HepG2 (cell line): ENCODE results near the gene ZNF430. TPM values are rescaled to one million over a fixed set of nuclear protein-coding genes. Genes with fewer than 3 reads are reported as not detected.

Experiments
- ATAC-seq: fragments of 200-7000 bp; cut with Tn5 transposase; 3 replicates; pipeline ENCODE4 v1.9.1; 2020; ENCODE audit warnings: mild to moderate bottlenecking, moderate library complexity
- BruUV-seq: library from RNA; stranded (reverse); fragments of 400-500 nt; replicated peaks from 2 replicates; lab custom pipeline; 2021; lab: Mats Ljungman, UMichigan
- CTCF ChIA-PET: fragments of 300-600 bp; formaldehyde crosslinking; extraction: SDS; loops from one replicate; lab custom pipeline; 2021; ENCODE audit warnings: low total read pairs, inconsistent platforms, low intra/inter-chr PET ratio; lab: Yijun Ruan, JAX
- POLR2A ChIA-PET: fragments of 350-600 bp; sonication (Branson Sonifier 250); formaldehyde crosslinking; loops from one replicate; lab custom pipeline; 2020; ENCODE audit warnings: antibody characterized with exemption, inconsistent platforms; lab: Yijun Ruan, JAX
- DNase-seq: peaks from one replicate; pipeline ENCODE4 v3.0.0-alpha.2; 2015; ENCODE audit warnings: low spot score
- FAIRE-seq: peaks from 3 replicates; lab custom pipeline; 2011; peaks lifted over from hg19 to GRCh38; lab: Jason Lieb, UNC
- H2AFZ ChIP-seq: one replicate; pipeline ENCODE4 v1.6.1; 2011; ENCODE audit warnings: low read length, inconsistent platforms
- H3K27ac ChIP-seq: fragments of 300-600 bp; 3 replicates; pipeline ENCODE4 v1.8.0; 2011; ENCODE audit warnings: mixed run types, mild to moderate bottlenecking, mixed read lengths, low read length, inconsistent platforms; ENCODE audit not compliant: insufficient read depth; ENCODE audit errors: extremely low read length
- H3K27me3 ChIP-seq, 2 experiments: fragments of 200-600 bp in 1 of 2; 2 replicates in 1 of 2; 3 replicates in 1 of 2; pipeline versions ENCODE4 v1.6.0 to v1.8.0; 2011; ENCODE audit warnings: low read length in 2 of 2, mild to moderate bottlenecking in 2 of 2, moderate library complexity in 2 of 2, inconsistent platforms in 1 of 2; ENCODE audit not compliant: insufficient read depth in 2 of 2, control insufficient read depth in 1 of 2
- H3K36me3 ChIP-seq, 2 experiments: fragments of 200-600 bp in 1 of 2; replicated peaks in 1 of 2; 2 replicates in 1 of 2; 3 replicates in 1 of 2; pipeline versions ENCODE4 v1.5.1 to v1.8.0; 2011; ENCODE audit warnings: low read length in 2 of 2, inconsistent platforms in 1 of 2; ENCODE audit not compliant: insufficient read depth in 2 of 2, control insufficient read depth in 1 of 2
- H3K4me1 ChIP-seq: 2 replicates; pipeline ENCODE4 v1.5.1; 2012; ENCODE audit warnings: low read length, inconsistent platforms; ENCODE audit not compliant: insufficient read depth
- H3K4me2 ChIP-seq: 2 replicates; pipeline ENCODE4 v1.6.0; 2011; ENCODE audit warnings: low read depth, low read length, inconsistent platforms
- H3K4me3 ChIP-seq, 3 experiments: fragments of 200-600 bp in 1 of 3; sonication (generic), shearing (Covaris generic) in 1 of 3; replicated peaks in 1 of 3; 2 replicates each; pipeline ENCODE4 v1.5.1; 2011 to 2016; ENCODE audit warnings: low read length in 3 of 3, inconsistent platforms in 2 of 3, low read depth in 2 of 3, mild to moderate bottlenecking in 2 of 3, control low read depth in 1 of 3, mixed read lengths in 1 of 3; ENCODE audit not compliant: insufficient read depth in 1 of 3
- H3K79me2 ChIP-seq: one replicate; pipeline ENCODE4 v1.6.1; 2011; ENCODE audit warnings: low read length, inconsistent platforms; ENCODE audit not compliant: insufficient read depth
- H3K9ac ChIP-seq: 2 replicates; pipeline ENCODE4 v1.6.0; 2011; ENCODE audit warnings: mild to moderate bottlenecking, low read depth, low read length, inconsistent platforms; ENCODE audit not compliant: insufficient read depth
- H3K9me3 ChIP-seq: 2 replicates; pipeline ENCODE4 v1.5.1; 2012; ENCODE audit warnings: mild to moderate bottlenecking, low read length
- H4K20me1 ChIP-seq: 2 replicates; pipeline ENCODE4 v1.6.0; 2011; ENCODE audit warnings: inconsistent platforms, mild to moderate bottlenecking, low read length, moderate library complexity; ENCODE audit not compliant: insufficient read depth
- ATM ChIP-seq: fragments of 450-650 bp; IDR thresholded peaks from 2 replicates; pipeline ENCODE4 v1.7.1; 2017; ENCODE audit warnings: mild to moderate bottlenecking, borderline replicate concordance
- ESRRA ChIP-seq: sonication (generic); formaldehyde crosslinking; IDR thresholded peaks from 2 replicates; pipeline ENCODE4 v1.5.1; 2020; ENCODE audit warnings: mild to moderate bottlenecking, low read depth, missing genetic modification reagents
- FOSL2 ChIP-seq: sonication (generic); formaldehyde crosslinking; IDR thresholded peaks from 2 replicates; pipeline ENCODE4 v1.4.0; 2020; ENCODE audit warnings: missing genetic modification reagents
- HMG20B ChIP-seq: conservative IDR thresholded peaks from 2 replicates; pipeline ENCODE4 v1.6.1; 2016; ENCODE audit warnings: missing genetic modification reagents, missing compliant biosample characterization
- HOXD1 ChIP-seq: sonication (generic); formaldehyde crosslinking; IDR thresholded peaks from 2 replicates; pipeline ENCODE4 v1.5.0; 2020; ENCODE audit warnings: missing genetic modification reagents
- KDM4B ChIP-seq: sonication (generic); formaldehyde crosslinking; IDR thresholded peaks from 2 replicates; pipeline ENCODE4 v1.4.0; 2020; ENCODE audit warnings: missing genetic modification reagents
- NKX3-1 ChIP-seq: sonication (generic); formaldehyde crosslinking; IDR thresholded peaks from 2 replicates; pipeline ENCODE4 v1.5.0; 2020; ENCODE audit warnings: missing genetic modification reagents
- NR3C1 ChIP-seq: sonication (generic); formaldehyde crosslinking; IDR thresholded peaks from 2 replicates; pipeline ENCODE4 v1.4.0; 2020; ENCODE audit warnings: missing genetic modification reagents
- THAP11 ChIP-seq: IDR thresholded peaks from 2 replicates; pipeline ENCODE4 v1.6.1; 2016; ENCODE audit warnings: missing biosample characterization, missing genetic modification reagents
- ZFP36 ChIP-seq: fragments of 150-350 bp; IDR thresholded peaks from 2 replicates; pipeline ENCODE4 v1.6.1; 2018; ENCODE audit warnings: borderline replicate concordance, low read length, low read depth; ENCODE audit not compliant: partially characterized antibody
- ZNF333 ChIP-seq: sonication (generic); formaldehyde crosslinking; IDR thresholded peaks from 2 replicates; pipeline ENCODE4 v1.4.0; 2020; ENCODE audit warnings: mild to moderate bottlenecking, missing genetic modification reagents, borderline replicate concordance
- ZSCAN21 ChIP-seq: sonication (generic); formaldehyde crosslinking; IDR thresholded peaks from 2 replicates; pipeline ENCODE4 v1.8.0; 2022; ENCODE audit warnings: mild to moderate bottlenecking, missing genetic modification reagents, moderate library complexity, borderline replicate concordance
- WGBS: methylation state at CpG from one replicate; pipeline ENCODE4 v1.1.6; 2017; ENCODE audit warnings: low lambda C conversion rate; 5-methylcytosine and 5-hydroxymethylcytosine counted together
- in situ Hi-C: cut with HindIII; loops from 2 replicates; pipeline ENCODE4 v1.10.0; 2017; ENCODE audit warnings: low pct_unique_long_range_greater_than_20kb; ENCODE audit not compliant: extremely low pct_ligation_motif_present
- intact Hi-C: fragments of 100-400 bp; cut with micrococcal nuclease; formaldehyde crosslinking; loops from one replicate; pipeline ENCODE4 v1.10.0; 2022; ENCODE audit not compliant: unreplicated experiment
- polyA plus RNA-seq, 8 experiments: library from polyadenylated mRNA; depleted of rRNA in 3 of 8; stranded (reverse) in 7 of 8; unstranded in 1 of 8; fragments of >200 nt; fragmentation: Illumina TruSeq in 4 of 8; extraction: Trizol in 4 of 8; gene quantifications; 2 replicates each; pipeline versions ENCODE4 v1.2.1 to v1.2.3, GENCODE V29; 2011 to 2016; ENCODE audit warnings: low read depth in 4 of 8, missing spikeins in 1 of 8, mixed read lengths in 1 of 8; ENCODE audit not compliant: insufficient read depth in 1 of 8
- total RNA-seq, 5 experiments: library from RNA; depleted of rRNA; stranded (reverse); fragments of >200 nt; fragmentation: Illumina TruSeq; extraction: Trizol; gene quantifications; 2 replicates each; pipeline ENCODE4 v1.2.3, GENCODE V29; 2016; ENCODE audit warnings: low read depth in 1 of 5
- TF ChIP-seq, protein P1 (sequence below): sonication (generic); formaldehyde crosslinking; IDR thresholded peaks from 2 replicates; pipeline ENCODE4 v1.8.1; 2022; ENCODE audit warnings: mild to moderate bottlenecking, missing genetic modification reagents
- TF ChIP-seq, protein P2 (sequence below): sonication (generic); formaldehyde crosslinking; IDR thresholded peaks from 2 replicates; pipeline ENCODE4 v1.5.1; 2020; ENCODE audit warnings: mild to moderate bottlenecking, missing genetic modification reagents, moderate library complexity
- TF ChIP-seq, protein P3 (sequence below): sonication (generic); formaldehyde crosslinking; IDR thresholded peaks from 2 replicates; pipeline ENCODE4 v1.4.0; 2020; ENCODE audit warnings: missing genetic modification reagents

Gene ZNF430
- total and polyA plus RNA-seq, 2 of the 13 experiments (the other 11 are each of a cell fraction or from before 2014, with no cell fraction given) = 4.1 to 6.9 TPM

DNA sequence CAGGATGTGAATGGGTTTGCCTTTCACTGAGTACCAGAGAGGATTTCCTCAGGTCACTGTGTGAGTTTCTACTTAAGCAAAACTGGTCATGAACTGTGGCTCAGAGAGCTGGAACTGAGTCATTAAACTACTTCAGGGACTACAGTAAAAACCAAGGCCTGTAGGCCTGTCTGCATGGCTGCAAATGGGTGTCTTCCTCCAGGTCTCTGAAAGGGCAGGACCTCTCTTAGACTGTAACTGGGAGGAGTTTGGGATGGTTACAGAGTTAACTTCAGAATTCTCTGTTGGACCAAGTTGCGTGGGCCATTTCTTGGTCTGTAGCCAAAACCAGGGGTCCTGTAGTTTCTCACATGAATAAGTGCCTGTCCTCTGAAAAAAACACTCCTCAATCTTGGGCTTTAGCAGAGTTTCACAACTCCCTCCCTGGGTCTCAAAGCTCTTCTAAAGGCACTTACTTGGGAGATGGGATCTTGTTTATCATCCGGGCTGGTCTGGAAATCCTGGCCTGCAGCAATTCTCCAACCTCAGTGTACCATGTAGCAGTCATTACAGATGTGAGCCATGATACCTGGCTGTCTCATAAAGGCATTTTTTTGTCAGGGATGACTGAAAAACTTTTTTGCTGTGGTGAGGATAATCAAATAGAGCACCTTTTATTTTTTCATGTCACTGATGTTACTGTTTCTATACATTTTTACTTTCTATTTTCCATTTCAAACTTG, 81.2 kb downstream of the ZNF430 start:
- Histone ChIP-seq H3K9me3 (no peaks in the 10 kb centered on the region), H3K27ac (no peak overlapping the region), H3K79me2 (no peaks in the 10 kb centered on the region), H4K20me1 (no peaks in the 10 kb centered on the region), H3K36me3 (peaks cover 0 to 18% of the 10 kb centered on the region in 2 experiments; a peak in 2 of 5 replicates), H3K9ac (no peak overlapping the region), H3K27me3 (no peaks in the 10 kb centered on the region), H3K4me3 (no peak overlapping the region), H3K4me2 (no peak overlapping the region), H2AFZ (no peak overlapping the region), H3K4me1 (no peaks in the 10 kb centered on the region)
- TF ChIP-seq HOXD1 (no peak), ZSCAN21 (CRISPR knock-in tag) (no peak), THAP11 (CRISPR knock-in tag) (no peak), ESRRA (CRISPR knock-in tag) (no peak), ZNF333 (CRISPR knock-in tag) (no peak), NR3C1 (CRISPR knock-in tag) (no peak), KDM4B (CRISPR knock-in tag) (no peak), ATM (no peak), NKX3-1 (CRISPR knock-in tag) (no peak), FOSL2 (CRISPR knock-in tag) (no peak), HMG20B (CRISPR knock-in tag) (no peak), ZFP36 (no peak)
- TF ChIP-seq, protein P1, sequence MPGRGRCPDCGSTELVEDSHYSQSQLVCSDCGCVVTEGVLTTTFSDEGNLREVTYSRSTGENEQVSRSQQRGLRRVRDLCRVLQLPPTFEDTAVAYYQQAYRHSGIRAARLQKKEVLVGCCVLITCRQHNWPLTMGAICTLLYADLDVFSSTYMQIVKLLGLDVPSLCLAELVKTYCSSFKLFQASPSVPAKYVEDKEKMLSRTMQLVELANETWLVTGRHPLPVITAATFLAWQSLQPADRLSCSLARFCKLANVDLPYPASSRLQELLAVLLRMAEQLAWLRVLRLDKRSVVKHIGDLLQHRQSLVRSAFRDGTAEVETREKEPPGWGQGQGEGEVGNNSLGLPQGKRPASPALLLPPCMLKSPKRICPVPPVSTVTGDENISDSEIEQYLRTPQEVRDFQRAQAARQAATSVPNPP (CRISPR knock-in tag) = no peak
- TF ChIP-seq, protein P2, sequence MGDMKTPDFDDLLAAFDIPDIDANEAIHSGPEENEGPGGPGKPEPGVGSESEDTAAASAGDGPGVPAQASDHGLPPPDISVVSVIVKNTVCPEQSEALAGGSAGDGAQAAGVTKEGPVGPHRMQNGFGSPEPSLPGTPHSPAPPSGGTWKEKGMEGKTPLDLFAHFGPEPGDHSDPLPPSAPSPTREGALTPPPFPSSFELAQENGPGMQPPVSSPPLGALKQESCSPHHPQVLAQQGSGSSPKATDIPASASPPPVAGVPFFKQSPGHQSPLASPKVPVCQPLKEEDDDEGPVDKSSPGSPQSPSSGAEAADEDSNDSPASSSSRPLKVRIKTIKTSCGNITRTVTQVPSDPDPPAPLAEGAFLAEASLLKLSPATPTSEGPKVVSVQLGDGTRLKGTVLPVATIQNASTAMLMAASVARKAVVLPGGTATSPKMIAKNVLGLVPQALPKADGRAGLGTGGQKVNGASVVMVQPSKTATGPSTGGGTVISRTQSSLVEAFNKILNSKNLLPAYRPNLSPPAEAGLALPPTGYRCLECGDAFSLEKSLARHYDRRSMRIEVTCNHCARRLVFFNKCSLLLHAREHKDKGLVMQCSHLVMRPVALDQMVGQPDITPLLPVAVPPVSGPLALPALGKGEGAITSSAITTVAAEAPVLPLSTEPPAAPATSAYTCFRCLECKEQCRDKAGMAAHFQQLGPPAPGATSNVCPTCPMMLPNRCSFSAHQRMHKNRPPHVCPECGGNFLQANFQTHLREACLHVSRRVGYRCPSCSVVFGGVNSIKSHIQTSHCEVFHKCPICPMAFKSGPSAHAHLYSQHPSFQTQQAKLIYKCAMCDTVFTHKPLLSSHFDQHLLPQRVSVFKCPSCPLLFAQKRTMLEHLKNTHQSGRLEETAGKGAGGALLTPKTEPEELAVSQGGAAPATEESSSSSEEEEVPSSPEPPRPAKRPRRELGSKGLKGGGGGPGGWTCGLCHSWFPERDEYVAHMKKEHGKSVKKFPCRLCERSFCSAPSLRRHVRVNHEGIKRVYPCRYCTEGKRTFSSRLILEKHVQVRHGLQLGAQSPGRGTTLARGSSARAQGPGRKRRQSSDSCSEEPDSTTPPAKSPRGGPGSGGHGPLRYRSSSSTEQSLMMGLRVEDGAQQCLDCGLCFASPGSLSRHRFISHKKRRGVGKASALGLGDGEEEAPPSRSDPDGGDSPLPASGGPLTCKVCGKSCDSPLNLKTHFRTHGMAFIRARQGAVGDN = no peak
- TF ChIP-seq, protein P3, sequence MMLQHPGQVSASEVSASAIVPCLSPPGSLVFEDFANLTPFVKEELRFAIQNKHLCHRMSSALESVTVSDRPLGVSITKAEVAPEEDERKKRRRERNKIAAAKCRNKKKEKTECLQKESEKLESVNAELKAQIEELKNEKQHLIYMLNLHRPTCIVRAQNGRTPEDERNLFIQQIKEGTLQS (CRISPR knock-in tag) = no peak
- in situ Hi-C loops = no loop called here
- FAIRE-seq (no peak), DNase-seq (no peak), ATAC-seq (no peak)
- CTCF ChIA-PET = no interaction called here
- POLR2A ChIA-PET = no interaction called here
- BruUV-seq = no TSS peak
- WGBS = 94% methylated on average over 2 of the region's 2 CpGs
- intact Hi-C loops = no loop called here
